T follicular helper cell (primary cell): ENCODE data around the gene HSPA4.
A peak's percentile ranks its signal among the peaks of the same experiment; 100 is the strongest.
"Not testable (repeated sequence)": the region's sequence is repeated elsewhere in the genome, so short reads cannot be mapped to it uniquely, and the experiment has no call there.

Source experiments
- DNase-seq: peaks from one replicate; pipeline ENCODE4 v3.0.0-alpha.2; 2020; ENCODE audit warnings: low read depth

The HSPA4 gene

GRCh38 chr5:133050521-133050920 is 1.3 kb upstream of the HSPA4 start:
- no peak for DNase-seq

GRCh38 chr5:133051061-133051541 is 712 bp upstream of the HSPA4 start:
- no peak for DNase-seq

- DNase-seq = peak; percentile 5
Measured at GRCh38 chr5:133052317-133053175, 733 bp downstream of the HSPA4 start.

GRCh38 chr5:133053448-133053847 is 1.6 kb downstream of the HSPA4 start:
- no peak for DNase-seq

- DNase-seq = no peak
Measured at GRCh38 chr5:133054697-133055471, 3.1 kb downstream of the HSPA4 start.

DNA sequence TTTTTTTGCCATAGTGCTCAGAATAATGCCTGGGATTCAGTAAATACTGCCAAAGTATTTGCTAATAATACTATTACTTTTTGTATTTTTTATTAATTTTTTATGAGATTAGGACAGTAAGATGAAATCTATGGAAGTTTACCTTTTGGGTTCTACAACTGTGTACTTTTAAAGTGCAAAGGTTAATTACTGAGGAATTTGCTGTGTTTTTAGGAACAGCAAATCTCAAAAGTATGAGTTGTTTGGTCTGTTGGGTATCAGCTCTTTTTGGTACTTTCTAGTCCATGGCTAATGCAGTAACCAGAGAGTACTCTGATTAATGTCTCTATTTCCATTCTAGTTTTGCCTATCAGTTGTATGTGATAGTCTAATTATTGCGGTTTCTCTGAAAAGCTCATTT is 5.1 kb downstream of the HSPA4 start:
- no peak for DNase-seq

DNA sequence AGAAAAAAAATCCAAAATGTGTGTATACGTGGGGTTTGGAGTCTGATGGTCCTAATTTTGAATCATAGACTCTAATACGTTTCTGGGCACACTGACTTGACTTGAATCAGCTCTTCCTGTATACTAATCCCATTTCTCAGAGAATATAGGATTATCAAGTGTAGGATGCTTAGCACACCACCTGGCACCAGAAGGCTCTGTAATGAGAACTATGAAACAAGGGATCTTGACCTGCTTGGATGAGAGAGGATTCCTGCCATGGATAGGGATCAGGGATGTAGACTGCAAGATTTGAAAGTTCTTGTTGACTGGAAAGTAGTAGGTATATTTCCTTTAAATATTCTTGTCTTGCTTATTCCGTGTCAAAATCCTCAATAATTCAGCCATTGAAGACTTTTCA is 7.8 kb downstream of the HSPA4 start:
- no peak for DNase-seq

DNA sequence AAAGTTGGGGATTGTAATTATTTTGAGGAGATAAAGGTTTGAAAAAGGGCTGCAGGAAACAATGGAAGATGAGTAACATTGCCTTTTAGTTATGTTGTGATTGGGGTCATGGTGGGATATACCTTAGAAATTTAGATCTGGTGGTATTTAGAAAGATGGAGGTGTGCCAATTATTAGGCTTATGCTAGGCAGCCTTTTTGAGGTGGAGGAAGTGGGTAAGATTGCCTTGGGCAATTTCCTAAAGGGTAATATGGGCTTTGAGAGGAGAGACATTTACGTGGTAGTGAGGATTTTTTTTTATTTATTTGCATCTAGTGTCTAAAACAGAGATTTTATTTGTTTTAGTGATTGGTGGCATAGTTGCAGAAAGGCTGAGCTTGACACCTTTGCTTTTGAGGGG is 10.5 kb downstream of the HSPA4 start:
- no peak for DNase-seq

DNA sequence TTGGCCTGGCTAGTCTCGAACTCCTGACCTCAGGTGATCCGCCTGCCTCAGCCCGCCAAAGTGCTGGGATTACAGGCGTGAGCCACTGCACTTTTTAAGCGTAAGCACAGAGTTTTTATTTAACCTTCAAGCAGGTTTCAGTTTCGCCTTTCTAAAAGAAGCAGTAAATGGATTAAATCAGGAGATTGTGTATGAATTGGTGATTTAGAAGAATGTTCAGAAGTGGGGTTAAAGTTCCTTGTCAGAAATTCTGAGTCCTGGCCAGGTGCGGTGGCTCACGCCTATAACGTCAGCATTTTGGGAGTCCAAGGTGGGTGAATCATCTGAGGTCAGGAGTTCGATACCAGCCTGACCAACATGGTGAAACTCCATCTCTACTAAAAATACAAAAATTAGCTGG is 12.2 kb downstream of the HSPA4 start:
- no peak for DNase-seq

DNA sequence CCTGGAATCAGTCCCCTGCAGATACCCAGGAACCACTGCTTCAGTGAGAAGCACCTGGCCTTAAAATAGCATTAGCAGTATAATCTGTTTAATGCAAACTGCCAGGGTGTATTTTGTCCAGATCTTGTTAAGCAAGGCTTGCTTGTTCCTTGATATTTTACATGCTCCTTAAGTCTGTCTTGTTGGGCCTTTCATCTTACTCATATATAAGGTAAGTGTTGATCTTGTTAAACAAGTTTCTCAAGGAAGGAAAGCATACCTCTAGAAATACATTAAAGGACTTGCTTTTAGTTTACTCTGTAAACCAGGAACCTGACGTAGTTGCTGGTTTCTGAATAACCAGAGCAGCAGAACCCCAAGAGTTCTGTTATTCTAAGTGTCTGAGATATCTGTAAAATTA is 13.7 kb downstream of the HSPA4 start:
- no peak for DNase-seq

DNA sequence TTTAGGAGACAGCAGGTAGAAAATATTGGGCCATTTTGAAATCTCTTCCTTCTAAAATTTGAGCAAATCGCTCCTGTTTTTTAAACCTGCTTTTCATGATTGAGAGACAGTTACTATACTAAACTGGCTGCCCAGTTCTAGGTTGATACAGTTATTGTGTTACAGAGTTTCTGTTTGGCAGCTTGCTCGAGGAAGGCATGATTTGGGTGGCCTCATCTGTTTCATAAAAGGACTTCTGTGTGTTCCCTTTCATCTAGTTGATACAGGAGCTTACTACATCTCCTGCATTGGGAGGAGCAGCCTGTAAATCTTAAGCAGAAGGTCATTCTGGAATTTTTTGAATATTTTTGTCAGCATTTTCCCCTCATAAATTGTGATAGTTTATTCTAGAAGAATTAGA is 14.2 kb downstream of the HSPA4 start:
- DNase-seq = no peak

DNA sequence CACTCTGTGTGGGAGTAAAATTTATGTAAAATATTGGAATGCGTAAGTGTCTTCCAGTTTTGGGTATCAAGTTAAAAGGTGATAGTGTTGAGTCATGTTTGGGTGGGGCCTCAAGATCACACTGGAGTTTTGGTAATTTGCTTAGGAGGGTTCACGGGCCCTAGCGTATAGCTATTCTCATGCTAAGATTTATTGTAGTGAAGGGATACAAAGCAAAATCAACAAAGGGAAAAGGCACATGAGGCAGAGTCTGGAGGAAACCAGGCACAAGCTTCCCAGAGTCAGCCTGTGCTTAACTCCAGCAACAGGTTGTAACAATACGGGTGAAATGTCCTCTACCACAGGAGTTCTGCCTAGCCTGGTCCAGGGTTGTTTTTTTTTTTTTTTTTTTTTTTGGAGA is 20.2 kb downstream of the HSPA4 start:
- DNase-seq = no peak

GRCh38 chr5:133075572-133076536 is 24.0 kb downstream of the HSPA4 start:
- no peak for DNase-seq

- no peak for DNase-seq
Measured at GRCh38 chr5:133079048-133079447, 27.2 kb downstream of the HSPA4 start.

GRCh38 chr5:133081036-133081435 is 29.2 kb downstream of the HSPA4 start:
- no peak for DNase-seq

DNA sequence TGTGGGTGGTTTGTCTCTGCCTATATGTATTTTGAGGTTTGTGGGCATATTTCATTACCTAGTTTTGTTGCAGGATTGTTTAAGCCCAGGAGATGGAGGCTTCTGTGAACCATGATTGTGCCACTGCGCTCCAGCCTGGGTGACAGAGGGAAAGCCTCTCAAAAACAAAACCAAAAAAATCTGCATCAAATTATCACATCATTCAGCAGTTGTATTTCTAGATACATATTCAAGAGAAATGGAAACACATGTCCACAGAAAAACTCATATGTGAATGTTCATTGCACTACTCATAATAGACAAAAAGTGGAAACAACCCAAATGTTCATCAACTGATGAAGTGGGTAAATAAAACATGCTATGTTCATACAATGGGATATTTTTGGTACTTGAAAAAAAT is 29.9 kb downstream of the HSPA4 start:
- no peak for DNase-seq

DNA sequence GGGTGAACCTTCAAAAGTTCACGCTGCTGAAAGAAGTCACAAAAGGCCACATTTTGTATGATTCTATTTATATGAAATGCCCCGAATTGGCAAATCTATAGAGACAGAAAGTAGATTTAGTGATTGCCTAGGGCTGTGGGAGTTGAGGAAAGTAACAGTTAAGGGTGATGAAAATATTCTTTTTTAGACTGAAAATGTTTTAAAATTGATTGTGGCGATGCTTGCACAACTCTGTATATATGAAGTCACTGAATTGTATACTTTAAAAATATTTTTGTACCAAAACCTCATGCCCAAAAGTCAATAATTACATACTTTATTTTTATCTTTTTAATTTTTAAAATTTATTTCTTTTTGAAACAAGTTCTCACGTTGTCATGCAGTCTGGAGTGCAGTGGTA is 30.3 kb downstream of the HSPA4 start:
- no peak for DNase-seq

DNA sequence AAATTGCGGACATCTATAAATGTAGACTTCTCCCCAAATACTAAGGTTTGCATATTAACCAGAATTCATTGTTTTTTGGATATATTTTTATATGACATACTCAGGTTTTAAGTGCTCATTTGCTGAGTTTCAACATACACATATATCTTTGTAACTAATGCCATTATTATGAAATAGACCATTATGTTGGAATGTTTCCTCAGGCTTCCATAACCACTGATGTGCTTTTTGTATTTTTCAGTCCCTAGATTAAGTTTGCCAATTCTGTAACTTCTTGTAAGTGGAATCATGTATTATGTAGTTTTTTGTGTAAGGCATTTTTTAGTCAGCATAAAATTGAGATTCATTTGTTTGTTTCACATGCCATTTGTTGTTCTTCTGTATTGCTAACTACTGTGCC is 32.1 kb downstream of the HSPA4 start:
- no peak for DNase-seq

DNA sequence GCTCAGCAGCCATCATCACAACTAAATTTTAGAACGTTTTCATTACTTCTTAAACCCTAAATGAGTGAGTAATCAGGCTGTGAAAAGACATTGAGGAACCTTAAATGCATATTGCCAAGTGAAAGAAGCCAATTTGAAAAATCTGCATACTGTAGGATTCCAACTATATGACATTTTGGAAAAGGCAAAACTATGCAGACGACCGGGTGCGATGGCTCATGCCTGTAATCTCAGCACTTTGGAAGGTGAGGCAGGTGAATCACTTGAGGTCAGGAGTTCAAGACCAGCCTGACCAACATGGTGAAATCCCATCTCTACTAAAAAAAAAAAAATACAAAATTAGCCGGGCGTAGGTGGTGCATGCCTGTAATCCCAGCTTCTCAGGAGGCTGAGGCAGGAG is 33.4 kb downstream of the HSPA4 start:
- DNase-seq = not testable (repeated sequence)

DNA sequence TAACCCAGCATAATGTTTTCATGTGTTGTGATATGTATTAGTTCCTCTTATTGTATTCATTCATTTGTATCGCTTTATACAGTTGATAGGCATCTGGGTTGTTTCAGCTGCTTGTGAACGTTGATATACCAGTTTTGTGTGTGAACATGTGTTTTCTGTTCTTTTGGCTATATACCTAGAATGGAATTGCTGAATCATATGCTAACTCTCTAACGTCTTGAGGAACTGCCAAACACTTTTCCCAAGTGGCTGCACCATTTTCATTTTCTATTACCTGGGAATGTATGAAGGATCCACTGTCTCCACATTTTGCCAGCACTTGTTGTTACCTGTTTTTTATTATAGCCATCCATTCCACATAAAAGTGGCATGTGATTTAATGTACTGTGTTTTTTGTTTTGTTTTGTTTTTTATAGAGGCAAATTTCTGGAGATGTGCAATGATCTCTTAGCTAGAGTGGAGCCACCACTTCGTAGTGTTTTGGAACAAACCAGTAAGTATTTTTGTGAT is 34.6 kb downstream of the HSPA4 start:
- DNase-seq = no peak

GRCh38 chr5:133088064-133088463 is 36.3 kb downstream of the HSPA4 start:
- no peak for DNase-seq

- DNase-seq = no peak
Measured at GRCh38 chr5:133091034-133091433, 39.2 kb downstream of the HSPA4 start.
